Natural killer cell (primary cell): ENCODE measurements around the gene MARCHF3. TPM values are rescaled to one million over a fixed set of nuclear protein-coding genes. Genes with fewer than 3 reads are reported as not detected.
A peak's percentile ranks its signal among the peaks of the same experiment; 100 is the strongest.

ENCODE experiments used
- ATAC-seq, 3 donors: fragments of 150-1000 bp in 2 of 3; fragments of 200-7000 bp in 1 of 3; cut with Tn5 transposase; 1 replicate in 1 of 3; 2 replicates in 2 of 3; pipeline ENCODE4 v1.10.0; 2021; ENCODE audit warnings: mild to moderate bottlenecking in 2 of 3, moderate library complexity in 2 of 3
- DNase-seq, 2 donors: peaks; one replicate each; pipeline versions ENCODE4 v3.0.0 to v3.0.0-alpha.2; 2013 to 2021; ENCODE audit warnings: mixed read lengths in 1 of 2
- H3K27ac ChIP-seq: one replicate; pipeline ENCODE4 v1.5.1; 2013; ENCODE audit warnings: mild to moderate bottlenecking, low read length
- H3K27me3 ChIP-seq: one replicate; pipeline ENCODE4 v1.6.1; 2013; ENCODE audit warnings: low read length; ENCODE audit not compliant: control insufficient read depth, insufficient read depth
- H3K36me3 ChIP-seq: one replicate; pipeline ENCODE4 v1.6.1; 2013; ENCODE audit warnings: low read length; ENCODE audit not compliant: control insufficient read depth, insufficient read depth
- H3K4me1 ChIP-seq: one replicate; pipeline ENCODE4 v1.6.1; 2013; ENCODE audit warnings: low read length; ENCODE audit not compliant: control insufficient read depth, insufficient read depth
- H3K4me3 ChIP-seq: one replicate; pipeline ENCODE4 v1.5.1; 2013; ENCODE audit warnings: low read length
- H3K9me3 ChIP-seq: one replicate; pipeline ENCODE4 v1.6.1; 2013; ENCODE audit warnings: low read length; ENCODE audit not compliant: control insufficient read depth, insufficient read depth
- H3K27ac Mint-ChIP-seq, 2 donors: one replicate each; pipeline ENCODE4 v1.8.0; 2022; ENCODE audit warnings: mild to moderate bottlenecking in 2 of 2, mixed read lengths in 2 of 2, moderate library complexity in 1 of 2
- H3K27me3 Mint-ChIP-seq, 2 donors: one replicate each; pipeline ENCODE4 v1.8.0; 2022; ENCODE audit warnings: low read depth in 2 of 2, mixed read lengths in 2 of 2
- H3K36me3 Mint-ChIP-seq: one replicate; pipeline ENCODE4 v1.8.0; 2022; ENCODE audit warnings: mixed read lengths
- H3K4me1 Mint-ChIP-seq, 2 donors: one replicate each; pipeline ENCODE4 v1.8.0; 2022; ENCODE audit warnings: mixed read lengths in 2 of 2
- H3K4me3 Mint-ChIP-seq: one replicate; pipeline ENCODE4 v1.8.0; 2022; ENCODE audit warnings: mild to moderate bottlenecking, moderate library complexity, mixed read lengths
- H3K9me3 Mint-ChIP-seq, 2 donors: one replicate each; pipeline ENCODE4 v1.8.0; 2022; ENCODE audit warnings: mixed read lengths in 2 of 2
- CTCF ChIP-seq: fragments of 200-600 bp; IDR thresholded peaks from one replicate; pipeline ENCODE4 v1.8.0; 2022; ENCODE audit warnings: antibody characterized with exemption
- WGBS: methylation state at CpG from one replicate; pipeline ENCODE4 v1.1.7; 2013; ENCODE audit warnings: missing lambda C conversion rate; ENCODE audit not compliant: insufficient coverage; 5-methylcytosine and 5-hydroxymethylcytosine counted together
- intact Hi-C: fragments of 100-400 bp; cut with micrococcal nuclease; formaldehyde crosslinking; loops from one replicate; pipeline ENCODE4 v1.14.2; 2022
- total RNA-seq, 4 donors: library from RNA; stranded (reverse); fragments of 120-200 nt in 1 of 4; gene quantifications; one replicate each; pipeline versions ENCODE4 v1.2.3 to v1.2.4, GENCODE V29; 2013 to 2022

MARCHF3 gene
- total RNA-seq, 3 donors from 2014 or later (not counting 1 experiment from before 2014, with no cell fraction given) = 6.8 to 11.2 (median 8.9) TPM

- no peak for TF ChIP-seq CTCF
- peak in 2 of 3 donors; percentile 5 to 11 for ATAC-seq
- peaks cover 3% of the 10 kb centered on the region for H3K27me3 ChIP-seq
- intact Hi-C loops = loop anchor here (2.0 to 5.0 kb wide), 3 partner anchors 41 to 1051 kb away; partner anchors contain the start of genes C5orf63 and SLC12A2
- WGBS = 22% methylated on average over 45 of the region's 45 CpGs
- Mint-ChIP-seq H3K36me3 (no peaks in the 10 kb centered on the region), H3K4me1 (peaks cover 14 to 24% of the 10 kb centered on the region in 2 donors), H3K27me3 (peaks cover 0 to 26% of the 10 kb centered on the region in 2 donors), H3K4me3 (peak overlapping the region; percentile 88), H3K9me3 (no peaks in the 10 kb centered on the region), H3K27ac (peak overlapping the region; percentile 77 to 82)
- H3K4me1 ChIP-seq = peaks cover 22% of the 10 kb centered on the region
- no peaks in the 10 kb centered on the region for H3K36me3 ChIP-seq
- peak in 1 of 2 donors; percentile 53 for DNase-seq
- H3K27ac ChIP-seq = peak overlapping the region; percentile 39
- peak overlapping the region; percentile 57 for H3K4me3 ChIP-seq
- no peaks in the 10 kb centered on the region for H3K9me3 ChIP-seq
Observed at GRCh38 chr5:127031147-127031862, 947 bp upstream of the MARCHF3 start.

- Histone ChIP-seq H3K9me3 (no peaks in the 10 kb centered on the region), H3K27ac (peak overlapping the region; percentile 58), H3K27me3 (peaks cover 3% of the 10 kb centered on the region), H3K4me3 (peak overlapping the region; percentile 57), H3K4me1 (peaks cover 22% of the 10 kb centered on the region), H3K36me3 (no peaks in the 10 kb centered on the region)
- WGBS = under 1% methylated on average over 51 of the region's 51 CpGs
- intact Hi-C loops = loop anchor here (1.0 to 5.0 kb wide), 6 partner anchors 43 to 1053 kb away; partner anchors contain the start of genes C5orf63 and SLC12A2
- Mint-ChIP-seq H3K4me3 (peak overlapping the region; percentile 88), H3K36me3 (no peaks in the 10 kb centered on the region), H3K4me1 (peaks cover 14 to 24% of the 10 kb centered on the region in 2 donors), H3K27me3 (peaks cover 0 to 23% of the 10 kb centered on the region in 2 donors), H3K27ac (peak overlapping the region; percentile 77 to 82), H3K9me3 (no peaks in the 10 kb centered on the region)
- DNase-seq (peak; percentile 28 to 67), ATAC-seq (peak in 1 of 3 donors; percentile 7)
- no peak for TF ChIP-seq CTCF
Observed at GRCh38 chr5:127029581-127030258, 638 bp downstream of the MARCHF3 start.

- Histone ChIP-seq H3K9me3 (no peaks in the 10 kb centered on the region), H3K4me1 (peaks cover 22% of the 10 kb centered on the region), H3K4me3 (peak overlapping the region; percentile 57), H3K36me3 (no peaks in the 10 kb centered on the region), H3K27me3 (peaks cover 3% of the 10 kb centered on the region), H3K27ac (no peak overlapping the region)
- H3K4me1 Mint-ChIP-seq = peaks cover 14 to 24% of the 10 kb centered on the region in 2 donors
- peak overlapping the region; percentile 77 to 82 for H3K27ac Mint-ChIP-seq
- no peaks in the 10 kb centered on the region for H3K9me3 Mint-ChIP-seq
- H3K4me3 Mint-ChIP-seq = peak overlapping the region; percentile 88
- no peak for TF ChIP-seq CTCF
- DNase-seq (peak in 1 of 2 donors; percentile 21), ATAC-seq (no peak)
- intact Hi-C loops = no loop called here
- 39% methylated on average over 8 of the region's 12 CpGs for WGBS
- peaks cover 0 to 17% of the 10 kb centered on the region in 2 donors for H3K27me3 Mint-ChIP-seq
- no peaks in the 10 kb centered on the region for H3K36me3 Mint-ChIP-seq
Observed at GRCh38 chr5:127028822-127029457, 1.4 kb downstream of the MARCHF3 start.
